Muscle of leg (tissue), 11 donors: ENCODE measurements around the gene PARK7. TPM values are rescaled to one million over a fixed set of nuclear protein-coding genes. Genes with fewer than 3 reads are reported as not detected.

ENCODE experiments used
- DNase-seq: peaks from one replicate; pipeline ENCODE4 v3.0.0; 2013
- H3K27ac ChIP-seq: one replicate; pipeline ENCODE4 v1.5.1; 2013; ENCODE audit warnings: mild to moderate bottlenecking, low read length, control low read depth
- H3K27me3 ChIP-seq: one replicate; pipeline ENCODE4 v1.6.1; 2013; ENCODE audit warnings: low read length; ENCODE audit not compliant: control insufficient read depth, insufficient read depth
- H3K36me3 ChIP-seq: one replicate; pipeline ENCODE4 v1.6.1; 2013; ENCODE audit warnings: low read length; ENCODE audit not compliant: control insufficient read depth, insufficient read depth
- H3K4me1 ChIP-seq: one replicate; pipeline ENCODE4 v1.6.1; 2013; ENCODE audit warnings: low read length; ENCODE audit not compliant: control insufficient read depth, insufficient read depth
- H3K4me3 ChIP-seq: one replicate; pipeline ENCODE4 v1.5.1; 2013; ENCODE audit warnings: low read length, control low read depth
- H3K9me3 ChIP-seq: replicated peaks from 2 replicates; pipeline ENCODE4 v1.6.1; 2013; ENCODE audit warnings: low read depth, low read length; ENCODE audit not compliant: control insufficient read depth
- WGBS: methylation state at CpG from one replicate; pipeline ENCODE4 v1.1.5; 2013; ENCODE audit warnings: missing lambda C conversion rate; ENCODE audit not compliant: insufficient coverage; 5-methylcytosine and 5-hydroxymethylcytosine counted together
- polyA plus RNA-seq, 8 donors: library from polyadenylated mRNA; unstranded; fragments of 120-200 nt; gene quantifications; one replicate each; pipeline versions ENCODE4 v1.2.1 to v1.2.3, GENCODE V29; 2013; ENCODE audit warnings: inconsistent platforms in 1 of 8, low replicate concordance in 1 of 8; ENCODE audit not compliant: insufficient read length in 8 of 8, insufficient read depth in 1 of 8
- total RNA-seq: library from RNA; stranded (reverse); fragments of 120-200 nt; gene quantifications from one replicate; pipeline ENCODE4 v1.2.4, GENCODE V29; 2013

PARK7 gene
- total and polyA plus RNA-seq, 9 donors: 236 to 363 (median 328) TPM

- no peaks in the 10 kb centered on the region for H3K27me3 ChIP-seq
- 20% methylated on average over 8 of the region's 17 CpGs for WGBS
- DNase-seq: peak; percentile 78
- H3K9me3 ChIP-seq: no peaks in the 10 kb centered on the region
- no peak overlapping the region for H3K27ac ChIP-seq
- peaks cover 10% of the 10 kb centered on the region for H3K4me1 ChIP-seq
- no peak overlapping the region for H3K4me3 ChIP-seq
- H3K36me3 ChIP-seq: no peaks in the 10 kb centered on the region
These were observed 43.5 kb downstream of the PARK7 start for GRCh38 chr1:8004803-8005573.

DNA sequence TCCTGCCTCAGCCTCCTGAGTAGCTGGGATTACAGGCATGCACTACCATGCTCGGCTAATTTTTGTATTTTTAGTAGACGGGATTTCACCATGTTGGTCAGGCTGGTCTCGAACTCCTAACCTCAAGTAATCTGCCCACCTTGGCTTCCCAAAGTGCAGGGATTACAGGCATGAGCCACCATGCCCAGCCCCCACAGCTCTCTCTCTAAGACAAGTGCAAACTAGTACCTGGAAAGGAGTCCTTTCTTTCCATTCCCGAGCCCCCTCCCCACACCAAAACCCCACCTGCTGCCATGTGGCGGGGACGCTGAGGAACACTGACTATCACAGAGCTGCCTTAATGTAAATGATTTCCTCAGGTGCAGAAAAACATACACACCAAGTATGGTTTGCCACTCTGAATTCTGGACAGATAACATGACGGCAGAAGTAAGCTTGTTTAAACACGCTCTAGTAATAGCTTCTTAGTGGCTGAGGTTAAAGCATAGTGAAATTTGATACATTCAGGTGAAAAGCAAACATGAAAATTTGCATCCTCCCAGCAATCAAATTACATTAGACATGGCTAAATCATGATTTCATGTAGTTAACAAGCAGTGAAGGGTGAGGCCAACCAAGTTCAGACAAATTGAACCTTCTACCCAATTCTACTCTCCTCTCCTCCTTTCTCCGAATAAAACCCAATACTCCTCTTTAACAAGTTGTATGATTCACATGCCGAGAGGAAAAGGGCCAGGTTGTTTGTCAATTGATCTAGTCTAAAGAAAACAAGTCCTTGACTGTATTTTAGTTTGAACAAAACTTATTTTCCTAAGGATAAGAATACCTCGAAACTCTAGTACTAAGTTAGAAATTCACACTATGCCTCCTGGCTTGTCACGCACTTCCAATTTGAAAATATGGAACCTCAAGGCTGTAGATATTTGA, 44.8 kb downstream of the PARK7 start:
- Histone ChIP-seq H3K9me3 (no peaks in the 10 kb centered on the region), H3K4me1 (peaks cover 14% of the 10 kb centered on the region), H3K27me3 (no peaks in the 10 kb centered on the region), H3K27ac (no peak overlapping the region), H3K36me3 (no peaks in the 10 kb centered on the region), H3K4me3 (no peak overlapping the region)
- no peak for DNase-seq
- WGBS: 84% methylated on average over 6 of the region's 12 CpGs

DNA sequence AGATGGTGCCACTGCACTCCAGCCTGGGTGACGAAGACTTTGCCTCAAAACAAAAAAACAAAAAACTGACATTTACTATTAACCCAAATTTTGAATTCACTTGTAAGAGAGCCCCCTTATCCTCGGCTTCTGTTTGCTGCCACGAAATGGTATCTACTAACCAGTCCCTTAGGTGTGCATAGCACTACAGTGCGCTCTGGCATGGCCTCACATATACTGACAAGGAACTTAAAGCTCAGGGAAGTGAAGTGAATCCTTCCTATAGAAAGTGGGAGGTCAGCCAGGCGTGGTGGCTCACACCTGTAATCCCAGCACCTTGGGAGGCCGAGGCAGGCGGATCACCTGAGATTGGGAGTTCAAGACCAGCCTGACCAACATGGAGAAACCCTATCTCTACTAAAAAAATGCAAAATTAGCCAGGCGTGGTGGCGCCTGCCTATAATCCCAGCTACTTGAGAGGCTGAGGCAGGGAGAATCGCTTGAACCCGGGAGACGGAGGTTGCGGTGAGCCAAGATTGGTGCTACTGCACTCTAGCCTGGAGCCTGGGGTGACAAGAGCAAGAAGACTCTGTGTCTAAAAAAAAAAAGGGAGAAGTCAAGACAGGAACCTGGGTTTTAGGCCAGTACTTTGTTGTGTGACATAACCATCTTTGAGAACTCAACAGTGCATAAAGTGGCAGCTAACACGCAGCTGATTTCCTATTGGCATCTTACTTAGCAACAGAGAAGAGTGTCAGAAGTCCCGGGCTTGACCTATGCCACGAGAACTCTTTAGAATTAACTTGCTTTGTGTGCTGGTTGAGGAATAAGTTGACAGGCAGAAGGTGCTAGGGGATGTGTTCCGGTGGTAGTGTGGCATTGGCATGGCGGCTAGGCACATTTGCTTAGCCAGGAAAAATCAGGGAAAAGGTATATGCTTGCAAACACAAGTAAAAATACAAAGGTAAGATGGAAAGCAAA, 47.8 kb downstream of the PARK7 start:
- Histone ChIP-seq H3K36me3 (peaks cover 9% of the 10 kb centered on the region), H3K27me3 (no peaks in the 10 kb centered on the region), H3K4me3 (no peak overlapping the region), H3K4me1 (peaks cover 14% of the 10 kb centered on the region), H3K27ac (no peak overlapping the region), H3K9me3 (no peaks in the 10 kb centered on the region)
- 92% methylated on average over 13 of the region's 18 CpGs for WGBS
- no peak for DNase-seq

- Histone ChIP-seq H3K27ac (no peak overlapping the region), H3K4me1 (peaks cover 8% of the 10 kb centered on the region), H3K9me3 (no peaks in the 10 kb centered on the region), H3K36me3 (peaks cover 9% of the 10 kb centered on the region), H3K27me3 (no peaks in the 10 kb centered on the region), H3K4me3 (no peak overlapping the region)
- 72% methylated on average over 8 of the region's 8 CpGs for WGBS
- DNase-seq: no peak
These were observed 48.7 kb downstream of the PARK7 start for GRCh38 chr1:8010080-8010664.

GRCh38 chr1:8011016-8011415, 49.5 kb downstream of the PARK7 start:
- Histone ChIP-seq H3K9me3 (no peaks in the 10 kb centered on the region), H3K36me3 (peaks cover 9% of the 10 kb centered on the region), H3K4me3 (no peak overlapping the region), H3K27me3 (no peaks in the 10 kb centered on the region), H3K4me1 (peaks cover 4% of the 10 kb centered on the region), H3K27ac (no peak overlapping the region)
- 90% methylated on average over 2 of the region's 4 CpGs for WGBS
- DNase-seq: peak; percentile 56

- no peaks in the 10 kb centered on the region for H3K27me3 ChIP-seq
- no peak overlapping the region for H3K4me3 ChIP-seq
- H3K36me3 ChIP-seq: peaks cover 9% of the 10 kb centered on the region
- no CpG with 5 or more reads among the region's 7 CpGs for WGBS
- H3K27ac ChIP-seq: no peak overlapping the region
- H3K9me3 ChIP-seq: no peaks in the 10 kb centered on the region
- DNase-seq: no peak
- peaks cover 6% of the 10 kb centered on the region for H3K4me1 ChIP-seq
These were observed 50.7 kb downstream of the PARK7 start for GRCh38 chr1:8011923-8012858.

DNA sequence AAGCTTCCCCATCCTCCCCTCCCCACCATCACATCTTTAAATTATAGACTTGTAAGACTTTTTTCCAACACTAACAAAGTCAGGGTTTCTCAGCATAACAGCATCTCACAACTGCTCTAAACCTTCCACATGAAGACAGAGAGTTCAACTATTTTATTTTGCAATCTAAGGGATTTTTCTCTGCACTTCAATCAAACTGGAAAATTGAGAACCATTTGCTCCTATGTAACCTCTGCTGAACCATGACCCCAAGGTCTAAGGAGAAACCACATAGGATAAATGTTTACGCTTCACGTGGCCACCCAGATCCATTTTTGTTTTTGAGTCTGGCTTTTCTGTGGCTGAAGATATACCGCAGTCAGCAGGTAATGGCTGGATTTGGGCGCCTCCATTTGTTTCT, 51.4 kb downstream of the PARK7 start:
- H3K4me1 ChIP-seq: peaks cover 6% of the 10 kb centered on the region
- H3K36me3 ChIP-seq: peaks cover 9% of the 10 kb centered on the region
- no peaks in the 10 kb centered on the region for H3K27me3 ChIP-seq
- H3K4me3 ChIP-seq: no peak overlapping the region
- WGBS: 100% methylated on average over 1 of the region's 4 CpGs
- H3K9me3 ChIP-seq: no peaks in the 10 kb centered on the region
- DNase-seq: no peak
- no peak overlapping the region for H3K27ac ChIP-seq

DNA sequence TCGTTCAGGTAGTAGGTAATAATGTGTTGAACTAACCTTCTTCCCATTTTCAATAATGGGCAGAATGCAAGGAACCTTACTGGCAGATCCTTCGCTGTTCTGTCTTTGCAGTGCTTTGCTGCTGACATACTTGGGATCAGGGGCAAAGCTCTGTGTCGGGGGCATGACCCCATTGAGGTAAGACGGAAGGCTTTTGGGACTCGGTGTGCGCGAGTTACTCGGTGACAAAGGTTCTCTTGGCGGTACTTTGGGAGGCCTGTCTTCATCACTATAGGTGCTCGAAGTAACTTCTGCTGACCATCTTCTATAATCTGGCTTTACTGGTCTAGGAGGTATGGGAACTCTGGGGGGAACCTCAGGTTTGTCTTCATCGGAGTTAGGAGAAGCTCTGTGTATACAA, 51.9 kb downstream of the PARK7 start:
- DNase-seq: no peak
- no peaks in the 10 kb centered on the region for H3K27me3 ChIP-seq
- peaks cover 9% of the 10 kb centered on the region for H3K36me3 ChIP-seq
- no peak overlapping the region for H3K27ac ChIP-seq
- peaks cover 6% of the 10 kb centered on the region for H3K4me1 ChIP-seq
- no peaks in the 10 kb centered on the region for H3K9me3 ChIP-seq
- WGBS: 97% methylated on average over 5 of the region's 11 CpGs
- no peak overlapping the region for H3K4me3 ChIP-seq

DNA sequence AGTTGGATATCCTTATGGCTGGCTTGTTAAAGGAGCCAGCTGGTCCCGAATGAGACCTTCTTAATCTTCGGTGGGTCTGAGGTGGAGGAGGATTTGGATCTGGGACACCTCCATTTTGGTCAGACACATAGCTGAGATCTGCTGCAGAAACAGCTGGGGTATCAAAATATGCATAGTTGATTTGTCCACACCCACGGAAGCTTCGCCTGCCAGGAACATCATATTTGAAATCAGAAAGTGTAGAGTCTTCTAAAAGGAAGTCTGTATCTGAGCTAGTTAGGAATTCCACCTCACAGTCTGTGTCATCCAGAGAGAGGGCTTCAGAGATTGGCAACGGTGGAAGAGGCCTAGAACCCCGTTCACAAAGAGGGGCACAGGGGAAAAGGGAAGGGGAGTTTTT, 52.3 kb downstream of the PARK7 start:
- Histone ChIP-seq H3K27ac (no peak overlapping the region), H3K4me1 (peaks cover 6% of the 10 kb centered on the region), H3K9me3 (no peaks in the 10 kb centered on the region), H3K27me3 (no peaks in the 10 kb centered on the region), H3K4me3 (no peak overlapping the region), H3K36me3 (peaks cover 9% of the 10 kb centered on the region)
- no peak for DNase-seq
- WGBS: 79% methylated on average over 3 of the region's 6 CpGs
